Measurements from ENCODE around the gene AKAP13.

The AKAP13 gene

DNA sequence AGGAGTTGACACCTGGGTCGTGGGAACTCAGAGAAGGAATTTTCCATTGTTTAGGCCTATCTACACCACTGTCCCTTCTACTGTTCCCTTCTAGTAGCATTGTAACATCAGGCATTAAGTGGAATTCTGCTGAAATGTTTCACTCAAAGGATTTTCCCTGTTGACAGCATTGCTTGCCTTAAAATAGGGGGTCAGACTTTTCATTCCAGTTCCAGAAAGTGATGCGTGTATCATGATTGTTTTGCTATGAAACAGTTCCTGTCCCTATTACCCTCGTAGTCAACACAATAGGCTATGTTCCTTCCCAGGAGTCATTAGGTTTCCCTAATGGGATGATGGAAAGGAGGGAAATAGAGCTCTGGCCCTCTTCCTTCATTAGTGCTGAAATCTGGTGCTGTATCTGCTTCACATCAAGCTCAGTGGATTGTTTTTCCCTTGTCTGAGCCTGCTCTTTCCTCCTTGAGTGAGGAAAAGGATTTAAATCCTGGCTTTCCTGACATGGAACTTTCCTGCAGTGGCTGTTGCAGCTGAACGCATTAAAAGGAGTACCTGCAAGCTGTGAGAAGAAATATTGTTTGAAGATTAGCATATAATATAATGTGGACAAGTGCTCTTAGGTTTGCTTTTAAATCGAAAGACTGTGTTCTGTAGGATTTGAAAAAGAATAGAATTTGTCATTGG is 218.5 kb downstream of the AKAP13 start:
- no peak for DNase-seq (ENCODE audit: low spot score)

DNA sequence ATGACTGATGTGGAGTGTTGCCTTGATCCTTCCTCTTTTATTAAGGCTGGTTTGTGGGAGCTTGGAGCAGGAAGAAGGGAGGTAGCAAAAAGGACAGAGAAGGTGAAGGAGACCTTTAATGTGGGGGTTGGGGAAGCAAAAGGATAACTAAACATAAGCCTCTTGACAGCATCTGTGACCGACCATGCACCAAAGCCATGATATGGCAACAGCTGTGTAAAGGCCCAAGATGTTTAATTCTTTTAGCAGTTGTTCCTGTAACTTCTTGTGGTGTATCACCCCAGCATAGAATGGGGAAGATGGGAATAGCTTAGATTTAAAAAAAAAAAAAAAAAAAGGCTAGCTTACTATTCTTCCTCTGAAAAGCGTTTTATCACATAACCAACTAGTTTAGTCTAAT is 219.6 kb downstream of the AKAP13 start:
- no peak for DNase-seq (ENCODE audit: low spot score)

DNA sequence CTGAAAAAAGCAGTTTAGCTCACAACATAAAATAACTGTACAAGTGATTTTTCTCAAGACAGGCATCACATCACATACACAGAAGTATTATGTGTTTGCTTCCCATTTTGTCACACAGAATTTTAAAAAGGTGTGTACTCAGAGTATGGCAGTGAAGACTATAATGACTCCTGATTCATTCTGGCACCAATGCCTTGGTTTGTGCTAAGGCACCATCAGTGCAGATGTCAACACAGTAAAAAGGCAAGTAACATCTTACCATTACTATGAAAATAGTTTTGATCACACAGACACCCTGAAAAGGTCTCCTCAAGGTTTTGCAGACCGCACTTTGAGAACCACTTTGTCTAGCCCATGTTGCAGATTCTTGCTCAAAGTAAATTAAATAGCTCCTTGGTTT is 222.8 kb downstream of the AKAP13 start:
- DNase-seq (ENCODE audit: low spot score), result no peak

DNA sequence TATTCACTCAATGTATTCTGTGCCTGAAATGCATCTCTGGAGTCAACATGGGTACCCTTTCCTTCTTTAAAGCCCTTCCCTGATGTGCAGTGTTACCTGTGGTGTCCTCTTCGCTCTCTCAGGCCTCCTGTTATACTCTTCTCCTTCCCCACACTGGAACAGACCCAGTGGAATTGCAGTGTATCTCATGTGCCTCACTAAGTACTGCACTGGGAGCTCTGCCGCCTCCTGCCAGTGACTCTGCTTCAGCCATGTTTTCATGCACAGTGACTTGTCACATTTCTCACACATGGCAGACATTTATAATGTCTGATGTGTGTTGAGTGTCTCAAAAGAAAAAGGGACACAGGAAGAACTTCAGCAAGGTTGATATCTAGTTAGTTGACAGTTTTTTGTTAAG is 223.3 kb downstream of the AKAP13 start:
- DNase-seq (ENCODE audit: low spot score), result no peak

DNA sequence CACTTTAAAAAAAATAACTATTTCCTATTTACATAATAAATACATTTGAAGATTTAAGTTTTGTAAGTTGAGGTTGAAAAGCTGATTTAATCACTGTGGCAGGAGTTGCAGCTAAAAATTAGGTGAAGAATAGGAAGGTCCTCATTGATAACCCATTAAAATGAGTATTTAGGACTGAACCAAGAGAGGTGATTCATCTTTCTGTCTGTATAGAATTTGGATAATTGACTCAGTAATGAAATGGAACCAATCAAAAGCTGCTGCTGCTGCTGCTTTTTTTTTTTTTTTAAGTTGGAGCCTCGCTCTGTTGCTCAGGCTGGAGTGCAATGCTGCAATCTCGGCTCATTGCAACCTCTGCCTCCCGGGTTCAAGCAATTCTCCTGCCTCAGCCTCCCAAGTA is 223.8 kb downstream of the AKAP13 start:
- no peak for DNase-seq (ENCODE audit: low spot score)

DNA sequence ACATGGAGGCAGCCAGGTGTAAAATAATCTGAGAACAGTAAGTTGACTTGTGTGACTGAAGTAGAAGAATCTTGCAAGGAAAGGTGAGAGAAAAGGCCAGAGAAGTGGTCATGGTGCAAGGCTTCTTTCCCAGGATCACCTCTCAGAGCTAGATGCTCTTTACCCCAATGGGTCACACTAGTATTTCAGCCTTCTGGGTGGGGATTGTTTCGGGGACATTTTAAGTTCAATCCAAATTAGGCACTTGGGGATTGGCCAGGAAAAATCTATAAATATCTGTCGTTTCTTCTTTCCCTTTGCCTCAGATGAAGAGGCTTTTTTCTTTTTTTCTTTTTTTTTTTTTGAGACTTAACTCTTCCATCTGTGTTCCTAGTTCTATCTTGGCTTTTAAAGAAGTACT is 226.3 kb downstream of the AKAP13 start:
- DNase-seq (ENCODE audit: low spot score), result no peak

DNA sequence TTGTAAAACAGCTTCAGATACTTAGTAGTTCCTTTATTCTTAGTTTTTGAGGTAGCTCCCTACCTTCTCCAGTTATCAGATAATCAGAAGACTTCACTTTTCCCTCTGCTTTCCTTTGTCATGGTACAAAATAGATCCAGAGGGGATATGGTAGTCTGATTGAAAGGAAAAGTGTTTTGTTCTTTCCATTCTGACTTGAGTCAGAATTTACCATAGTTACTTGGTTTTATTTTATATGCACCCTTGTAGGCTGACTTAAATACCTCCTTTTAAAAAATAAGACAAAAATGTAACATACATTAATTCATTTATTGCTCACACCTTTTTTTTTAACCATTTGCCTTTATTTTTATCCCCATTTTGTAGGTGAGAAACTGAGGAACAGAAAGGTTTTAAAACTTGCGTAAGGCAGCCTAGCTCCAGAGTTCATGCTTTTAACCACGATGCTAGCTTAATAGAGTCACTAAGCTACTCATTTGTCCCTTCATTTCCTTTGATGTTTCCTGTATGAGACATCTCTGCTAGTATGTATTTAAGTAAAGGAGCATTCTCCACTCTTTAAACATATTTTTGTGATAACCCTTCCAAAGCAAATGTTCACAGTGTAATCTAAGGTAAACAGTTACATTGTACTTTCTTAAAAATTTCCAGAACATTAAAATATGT is 226.9 kb downstream of the AKAP13 start:
- DNase-seq (ENCODE audit: low spot score), result no peak

DNA sequence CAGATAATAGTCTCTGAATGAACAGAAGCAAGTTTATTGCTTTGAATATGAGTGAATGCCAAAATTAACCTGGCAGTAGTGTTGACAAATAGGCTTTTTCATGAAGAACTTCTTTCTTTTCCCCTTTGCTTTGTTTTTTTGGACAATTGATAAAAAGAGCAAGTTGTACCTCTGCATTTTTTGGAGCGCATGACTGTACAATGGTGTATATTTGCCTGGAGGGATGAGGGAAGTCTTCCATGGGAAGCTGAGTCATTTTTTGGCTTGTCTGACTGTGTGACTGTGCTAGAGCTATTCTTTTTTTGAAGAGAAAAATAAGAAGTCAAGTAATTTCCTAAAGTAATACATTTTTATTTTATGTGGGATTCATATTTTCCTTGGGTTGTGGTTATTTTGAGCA is 227.4 kb downstream of the AKAP13 start:
- no peak for DNase-seq (ENCODE audit: low spot score)

DNA sequence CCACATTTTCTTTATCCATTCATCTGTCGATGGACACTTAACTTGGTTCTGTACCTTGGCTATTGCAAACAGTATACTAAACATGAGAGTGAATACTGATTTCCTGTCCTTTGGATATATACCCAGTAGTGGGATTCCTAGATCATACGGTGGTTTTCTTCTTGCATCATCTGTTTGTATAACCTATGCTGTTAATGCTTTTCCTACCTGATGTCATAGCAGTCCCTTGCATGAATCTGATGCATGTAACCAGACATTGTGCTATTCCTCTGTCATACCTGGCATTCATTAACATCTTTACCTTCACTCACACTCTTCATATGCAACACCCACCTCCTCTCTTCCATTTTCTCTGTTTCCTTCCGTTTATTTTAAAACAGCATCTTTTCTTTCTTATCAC is 229.1 kb downstream of the AKAP13 start:
- no peak for DNase-seq (ENCODE audit: low spot score)

DNA sequence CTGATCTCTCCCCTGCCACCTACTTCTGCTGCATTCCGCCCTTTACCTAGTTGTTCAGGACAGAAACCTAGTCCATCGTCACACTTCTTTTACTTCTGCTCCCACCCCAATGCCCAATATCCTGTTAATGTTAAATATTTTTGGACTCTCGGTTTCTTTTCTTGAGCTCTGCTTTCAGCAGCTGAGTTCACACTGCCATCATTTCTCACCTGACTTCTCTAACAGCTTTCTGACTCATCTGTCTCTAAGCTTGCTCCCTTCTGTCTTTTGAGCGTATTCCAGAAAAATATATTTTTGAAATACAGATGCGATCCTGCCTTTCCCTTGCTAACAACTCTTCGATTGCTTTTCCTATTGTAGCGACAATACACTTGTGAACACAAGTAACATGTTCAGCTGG is 231.0 kb downstream of the AKAP13 start:
- no peak for DNase-seq (ENCODE audit: low spot score)

DNA sequence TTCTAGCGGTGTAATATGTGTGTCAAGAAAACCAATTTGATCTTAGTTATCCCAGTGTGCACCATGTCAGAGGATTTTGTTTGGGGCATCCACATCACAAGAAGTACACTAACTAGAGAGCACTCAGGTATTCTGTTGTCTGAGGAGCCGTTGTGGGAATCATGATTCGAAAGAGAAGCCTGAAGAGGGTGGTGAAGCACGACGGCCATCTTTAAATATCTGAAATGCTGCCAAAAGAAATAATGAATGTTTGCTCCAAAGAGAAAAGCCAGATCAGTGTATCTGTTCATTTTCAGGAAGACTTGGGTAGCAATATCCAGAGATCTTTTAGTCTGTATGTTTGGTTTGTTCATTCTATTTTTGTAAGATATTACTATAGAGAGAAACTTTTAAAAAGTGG is 233.7 kb downstream of the AKAP13 start:
- DNase-seq (ENCODE audit: low spot score), result no peak

DNA sequence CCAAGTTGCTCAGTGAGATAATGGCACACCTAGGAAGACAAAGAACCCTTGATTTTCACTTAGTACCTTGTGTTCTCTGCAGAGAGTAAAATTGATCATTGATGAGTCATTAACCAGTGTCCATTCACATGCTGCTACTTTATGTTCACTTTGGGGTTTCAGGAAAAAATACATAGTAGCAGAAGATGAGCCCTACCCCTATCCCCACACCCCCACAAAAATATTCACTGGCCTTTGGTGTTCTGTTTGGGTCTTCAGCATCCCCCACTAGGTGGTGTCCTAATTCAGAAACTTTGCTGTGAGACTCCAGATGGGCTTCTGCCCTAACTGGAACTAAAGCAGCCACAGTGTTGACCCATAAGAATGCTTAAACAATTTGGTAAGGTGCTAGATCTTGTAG is 235.5 kb downstream of the AKAP13 start:
- peak; percentile 60 for DNase-seq (ENCODE audit: low spot score)

DNA sequence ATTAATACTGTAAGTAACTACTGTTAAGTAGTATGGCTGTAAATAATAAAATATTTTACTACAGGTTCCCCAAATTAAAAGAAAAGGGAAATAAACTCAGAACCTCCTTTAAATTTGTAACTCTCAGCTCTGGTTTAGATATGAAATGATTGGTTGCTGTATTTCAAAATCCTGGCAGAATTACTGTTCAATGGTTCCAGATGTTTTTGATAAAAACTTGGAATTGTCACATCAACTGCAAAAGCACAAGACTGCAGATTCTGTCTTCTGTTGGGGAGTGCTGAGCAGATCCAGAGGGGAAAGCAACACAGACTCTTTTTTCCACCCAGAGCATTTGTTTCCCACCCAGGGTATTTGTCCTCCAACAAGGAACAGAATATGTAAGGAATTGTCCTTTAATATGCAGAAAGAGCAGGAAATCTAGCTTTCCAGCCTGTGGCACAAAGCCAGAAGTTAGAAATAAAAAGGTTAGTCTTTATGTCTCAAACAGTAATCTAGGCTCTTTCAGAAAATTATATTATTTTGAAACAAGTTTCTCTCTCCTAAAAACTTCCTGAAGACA is 236.2 kb downstream of the AKAP13 start:
- DNase-seq (ENCODE audit: low spot score), result no peak

DNA sequence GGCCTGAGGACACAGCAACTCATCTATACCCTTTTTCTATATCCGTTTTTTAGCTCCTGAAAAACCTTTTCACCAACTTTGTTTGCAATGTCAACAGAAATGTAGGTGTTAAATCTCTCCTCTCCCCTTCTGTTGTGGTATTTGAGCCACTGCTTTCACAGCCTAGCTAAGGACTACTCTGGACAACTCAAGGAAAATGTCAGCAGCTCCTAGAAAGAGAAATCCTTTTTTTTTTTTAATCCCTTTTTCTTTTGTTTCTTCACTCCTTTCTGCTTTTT is 237.8 kb downstream of the AKAP13 start:
- no peak for DNase-seq (ENCODE audit: low spot score)

DNA sequence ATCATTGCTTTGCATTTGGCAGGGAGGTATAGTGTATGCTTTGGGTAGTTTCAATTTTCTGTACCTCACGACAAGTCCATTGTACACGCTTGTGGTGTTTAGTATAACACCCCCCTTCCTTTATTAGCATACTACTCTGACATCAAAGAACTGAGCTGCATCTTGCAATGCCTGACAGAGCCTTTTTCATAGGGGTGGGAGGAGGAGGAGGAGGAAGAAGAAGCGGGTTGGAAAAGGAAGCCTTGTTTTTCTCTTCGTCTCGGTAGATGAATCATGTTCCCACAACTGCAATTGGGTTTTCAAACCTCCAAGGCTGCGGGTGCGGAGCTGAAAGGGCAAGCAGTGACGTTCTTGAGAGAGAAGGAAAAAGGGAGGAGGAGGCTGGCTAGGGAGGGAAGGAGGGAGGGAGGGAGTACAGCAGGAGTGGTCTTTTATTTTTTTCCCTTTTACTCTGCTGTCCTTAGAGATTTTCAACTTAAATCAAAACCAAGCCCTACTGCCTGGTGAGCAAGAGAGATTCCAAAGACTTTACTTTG is 238.6 kb downstream of the AKAP13 start:
- peak; percentile 84 for DNase-seq (ENCODE audit: low spot score)

DNA sequence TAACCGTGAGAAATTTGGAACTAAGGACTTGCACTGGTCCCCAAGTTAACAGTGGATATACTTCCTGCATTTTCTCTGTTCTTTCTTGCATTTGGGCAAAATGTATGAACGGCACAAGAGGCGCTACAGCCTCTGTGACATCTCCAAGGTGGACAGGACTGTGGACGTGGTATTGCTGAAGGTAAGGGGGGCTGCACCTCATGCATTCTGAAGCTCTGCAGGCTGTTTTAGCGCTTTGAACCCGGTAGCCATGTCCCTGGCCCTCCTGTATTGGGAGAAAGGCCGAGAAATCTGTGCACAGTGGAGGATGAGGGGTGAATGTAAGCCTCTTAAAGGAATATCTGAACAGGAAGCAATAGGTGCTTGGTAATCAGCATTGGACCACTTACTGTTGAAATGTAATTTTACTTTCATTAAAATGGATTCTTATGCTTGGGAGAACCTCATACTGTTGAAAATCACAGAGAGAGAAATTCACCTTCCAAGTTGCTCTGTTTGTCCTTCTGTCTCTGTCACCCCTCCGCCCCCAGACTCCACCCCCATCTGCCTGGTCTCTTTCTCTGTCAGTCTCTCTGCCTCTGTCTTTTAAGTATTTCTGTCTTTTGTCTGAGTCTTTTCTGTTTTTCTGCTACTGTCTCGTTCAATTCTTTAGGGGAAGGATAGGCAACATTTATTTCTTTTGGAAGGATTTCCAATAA is 239.7 kb downstream of the AKAP13 start:
- DNase-seq (ENCODE audit: low spot score), result no peak

DNA sequence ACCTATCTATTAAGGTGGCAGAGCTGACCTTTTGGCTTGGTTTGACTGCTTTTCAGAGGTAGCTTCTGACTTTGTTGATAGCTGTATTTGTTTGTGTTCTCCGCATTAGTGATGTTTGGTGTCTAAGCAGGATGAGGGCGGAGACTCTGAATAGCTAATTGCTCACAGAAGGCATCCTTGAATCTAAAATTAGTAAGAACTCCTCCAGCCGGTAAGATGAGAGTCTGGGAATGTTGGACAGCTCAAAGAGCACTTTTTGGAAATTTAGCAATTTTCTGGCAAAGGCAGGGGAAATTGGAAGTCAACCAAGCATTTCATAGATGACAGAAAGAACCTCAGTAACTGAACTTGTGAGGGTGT is 240.3 kb downstream of the AKAP13 start:
- peak; percentile 64 for DNase-seq (ENCODE audit: low spot score)

DNA sequence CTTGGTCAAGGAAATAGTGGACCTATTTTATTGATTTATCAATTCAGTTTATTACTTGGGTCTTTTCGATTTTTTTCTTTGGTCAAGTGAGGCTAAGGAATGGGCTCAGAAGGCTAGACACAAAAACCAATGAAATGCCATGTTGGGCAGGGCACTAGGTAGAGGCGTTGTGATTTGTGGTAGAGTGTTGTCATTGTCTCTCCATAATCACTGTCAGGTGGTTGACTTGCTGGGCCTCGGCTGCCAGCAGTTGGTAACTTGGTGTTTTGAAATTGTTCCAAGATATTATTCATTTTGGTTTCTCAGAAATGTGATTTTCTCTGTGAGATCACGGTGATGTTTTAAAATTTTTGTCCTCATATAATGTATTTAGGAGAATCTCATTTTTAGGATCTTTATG is 240.7 kb downstream of the AKAP13 start:
- DNase-seq (ENCODE audit: low spot score), result peak; percentile 70

DNA sequence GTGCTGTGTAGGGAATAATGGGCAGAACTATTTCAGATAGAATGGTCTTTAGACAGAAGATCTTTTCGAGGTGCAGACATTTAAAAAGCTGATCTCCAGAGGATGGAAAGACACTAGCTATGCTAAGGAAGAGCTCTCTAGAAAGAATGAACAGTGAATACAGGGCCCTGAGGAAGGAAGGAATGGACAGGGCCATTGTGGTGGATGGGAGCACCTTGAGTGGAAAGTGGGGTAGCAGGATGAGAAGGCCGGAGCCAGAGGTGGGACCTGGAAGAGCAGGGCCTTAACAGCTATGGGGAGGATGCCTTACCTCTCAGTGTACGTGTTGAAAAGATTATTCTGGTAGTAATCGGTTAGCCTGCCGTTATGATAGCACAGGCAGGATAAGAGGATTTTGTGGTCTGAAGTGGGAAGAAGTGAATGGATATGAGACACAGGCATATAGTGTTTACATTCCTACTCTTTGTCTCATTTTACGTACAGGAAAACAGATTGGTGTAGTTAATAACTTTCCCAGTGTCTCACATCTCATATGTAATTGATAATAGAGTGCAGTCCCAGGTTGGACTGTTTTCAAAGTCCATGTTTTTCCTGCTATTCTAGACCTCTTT is 241.9 kb downstream of the AKAP13 start:
- DNase-seq (ENCODE audit: low spot score), result no peak

DNA sequence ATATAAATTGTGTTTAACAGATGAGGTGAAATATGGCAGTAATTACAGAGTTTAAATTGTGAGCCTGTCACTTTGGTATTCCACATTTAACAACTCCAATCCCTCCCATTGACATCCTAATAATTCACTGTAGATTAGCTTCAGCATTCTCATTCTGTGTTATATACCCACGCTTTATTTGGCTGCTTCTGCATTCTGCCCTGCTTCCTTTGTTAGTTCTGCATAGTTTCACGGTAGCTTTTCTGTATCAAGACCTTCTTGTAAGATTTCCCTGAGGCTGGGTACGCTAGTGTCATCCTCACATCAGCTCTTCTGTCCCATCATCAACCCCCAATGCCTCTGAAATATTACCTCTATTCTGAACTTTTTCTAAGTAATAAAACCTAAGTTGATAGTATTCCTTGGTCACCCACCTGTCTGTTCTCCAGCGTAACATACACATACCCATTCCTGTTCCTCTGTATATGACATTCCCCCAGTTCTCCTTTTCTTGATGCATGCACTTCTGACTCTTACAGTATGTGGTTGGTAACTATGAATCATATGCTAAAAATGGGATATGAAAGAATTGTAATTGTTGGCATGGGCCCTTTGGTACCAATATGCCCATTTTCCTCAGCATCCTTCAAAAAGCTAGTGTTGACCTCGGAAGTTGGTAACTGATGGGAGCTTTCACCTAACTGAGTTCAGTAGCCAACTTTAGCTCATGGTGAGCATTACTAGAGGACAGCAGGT is 243.1 kb downstream of the AKAP13 start:
- no peak for DNase-seq (ENCODE audit: low spot score)

DNA sequence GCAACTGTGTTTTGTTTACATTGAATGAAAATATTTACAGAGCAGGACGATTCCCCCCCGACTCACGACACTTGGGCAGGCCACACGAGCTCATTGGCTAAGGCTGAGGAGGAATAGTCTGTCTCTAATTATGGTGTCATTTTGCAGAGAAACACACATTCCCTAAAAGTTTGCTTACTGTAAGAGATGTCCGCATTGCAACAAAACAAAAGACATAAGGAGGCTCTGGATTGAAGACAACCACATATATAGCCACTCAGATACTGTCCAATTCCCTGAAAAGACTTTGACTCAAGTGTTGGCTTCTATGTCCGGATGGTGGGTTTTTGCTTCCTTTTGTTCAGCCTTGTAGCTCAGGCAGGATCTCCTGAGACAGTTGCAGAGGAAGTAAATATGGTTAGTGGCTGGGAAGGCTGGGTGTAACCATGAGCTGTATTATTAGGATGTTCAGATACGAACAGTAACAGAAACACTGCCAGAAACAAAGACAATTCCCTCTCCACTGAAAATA is 243.9 kb downstream of the AKAP13 start:
- peak; percentile 36 for DNase-seq (ENCODE audit: low spot score)

Measured in CD4-positive, alpha-beta T cell treated with Interleukin-2 at 100 ng/mL for 4 hours (primary cell).